T-helper 2 cell treated with Interferon-gamma antibody and Interleukin-4, amounts not matched to agents 100 ng/mL and 5 ng/mL, for 36 hours (primary cell): ENCODE measurements around the gene RBL2. TPM values are rescaled to one million over a fixed set of nuclear protein-coding genes. Genes with fewer than 3 reads are reported as not detected.
"Not testable (repeated sequence)": the region's sequence is repeated elsewhere in the genome, so short reads cannot be mapped to it uniquely, and the experiment has no call there.

Experiments used
- intact Hi-C: fragments of 100-400 bp; cut with micrococcal nuclease; formaldehyde crosslinking; loops from one replicate; pipeline ENCODE4 v1.15.1; 2023
- total RNA-seq: library from RNA; stranded (reverse); gene quantifications from 2 replicates; pipeline ENCODE4 v1.2.3, GENCODE V29; 2022

RBL2 gene
- total RNA-seq, 1 donor from 2014 or later, result 165 TPM

- intact Hi-C loops, result no loop called here
Observed at GRCh38 chr16:53528797-53529196, 94.5 kb downstream of the RBL2 start.

- intact Hi-C loops, result no loop called here
Observed at GRCh38 chr16:53529513-53529912, 95.2 kb downstream of the RBL2 start.

GRCh38 chr16:53530046-53530445 lies 95.8 kb downstream of the RBL2 start:
- intact Hi-C loops, result no loop called here

GRCh38 chr16:53530741-53531140 lies 96.5 kb downstream of the RBL2 start:
- intact Hi-C loops, result no loop called here

- intact Hi-C loops, result no loop called here
Observed at GRCh38 chr16:53534206-53534605, 99.9 kb downstream of the RBL2 start.

- intact Hi-C loops, result no loop called here
Observed at GRCh38 chr16:53537626-53538025, 103.4 kb downstream of the RBL2 start.

- intact Hi-C loops, result not testable (repeated sequence)
Observed at GRCh38 chr16:53539346-53539745, 105.1 kb downstream of the RBL2 start.

- intact Hi-C loops, result loop anchor here (10.0 kb wide), 1 partner anchor 745 kb away; the partner anchor contains the start of gene IRX3
Observed at GRCh38 chr16:53539759-53540718, 105.8 kb downstream of the RBL2 start.

Other genes with a start within 250 kb of the RBL2 start
- 52.7 and 57.0 TPM in 2 replicates for gene AKTIP, start 68.7 kb downstream of the RBL2 start, total RNA-seq